Heart right ventricle (tissue), 16 donors: ENCODE data around the gene CREBBP. TPM values are rescaled to one million over a fixed set of nuclear protein-coding genes. Genes with fewer than 3 reads are reported as not detected.

Experiments used
- ATAC-seq, 8 donors: fragments of 200-7000 bp; cut with Tn5 transposase; one replicate each; pipeline ENCODE4 v1.9.1; 2020; ENCODE audit warnings: mild to moderate bottlenecking in 8 of 8, moderate library complexity in 8 of 8, moderate number of reproducible peaks in 1 of 8
- DNase-seq, 2 donors: peaks; one replicate each; pipeline ENCODE4 v3.0.0-alpha.2; 2020
- H3K27ac ChIP-seq, 10 donors: fragments of 200-600 bp; sonication (generic) in 2 of 10; one replicate each; pipeline versions ENCODE4 v1.5.0 to v1.8.0; 2020 to 2022; ENCODE audit warnings: mild to moderate bottlenecking in 3 of 10
- H3K27me3 ChIP-seq, 7 donors: fragments of 200-600 bp; one replicate each; pipeline ENCODE4 v1.8.0; 2021 to 2022; ENCODE audit warnings: mild to moderate bottlenecking in 2 of 7
- H3K36me3 ChIP-seq, 9 donors: fragments of 200-600 bp; sonication (generic) in 1 of 9; one replicate each; pipeline versions ENCODE4 v1.5.0 to v1.8.0; 2020 to 2022; ENCODE audit warnings: mild to moderate bottlenecking in 2 of 9
- H3K4me1 ChIP-seq, 9 donors: fragments of 200-600 bp; sonication (generic) in 1 of 9; one replicate each; pipeline versions ENCODE4 v1.5.0 to v1.8.0; 2020 to 2022; ENCODE audit warnings: mild to moderate bottlenecking in 4 of 9
- H3K4me3 ChIP-seq, 10 donors: fragments of 200-600 bp; sonication (generic) in 2 of 10; one replicate each; pipeline versions ENCODE4 v1.5.0 to v1.8.0; 2020 to 2022; ENCODE audit warnings: mild to moderate bottlenecking in 7 of 10, moderate library complexity in 2 of 10
- H3K9me3 ChIP-seq, 11 donors: fragments of 200-600 bp in 10 of 11; sonication (generic) in 2 of 11; one replicate each; pipeline versions ENCODE4 v1.5.0 to v1.8.0; 2013 to 2022; ENCODE audit warnings: mild to moderate bottlenecking in 2 of 11, control low read depth in 1 of 11, moderate library complexity in 1 of 11
- CTCF ChIP-seq, 9 donors: fragments of 200-600 bp; sonication (generic) in 2 of 9; IDR thresholded peaks; one replicate each; pipeline versions ENCODE4 v1.5.0 to v1.8.0; 2021 to 2022; ENCODE audit warnings: antibody characterized with exemption in 9 of 9, mild to moderate bottlenecking in 5 of 9, moderate library complexity in 1 of 9
- WGBS, 2 donors: extraction: QIAGEN DNeasy Blood & Tissue Kit; methylation state at CpG; one replicate each; pipeline ENCODE4 v1.1.7; 2013; ENCODE audit warnings: inconsistent platforms in 1 of 2; 5-methylcytosine and 5-hydroxymethylcytosine counted together
- intact Hi-C, 10 donors: fragments of 100-400 bp; cut with DNase I; formaldehyde crosslinking; loops; one replicate each; pipeline versions ENCODE4 v1.11.1 to v1.14.2; 2022
- polyA plus RNA-seq, 2 donors: library from polyadenylated mRNA; stranded (reverse); fragments of 200-250 nt; gene quantifications; one replicate each; pipeline ENCODE4 v1.2.3, GENCODE V29; 2013
- total RNA-seq, 10 donors: library from RNA; stranded (reverse); fragmentation: NEBNext Ultra II Directional in 3 of 10; extraction: Animal tissue kit (Norgen Biotek cat#: 25700) in 3 of 10; gene quantifications; one replicate each; pipeline versions ENCODE4 v1.2.1 to v1.2.4, GENCODE V29; 2021 to 2023
- donor health status: Arrhythmogenic right ventricular cardiomyopathy.
- donor health status: ischemic (EF 13 %, LVEDD 7.1; RV severe dilation, severe dysfunction).
- donor health status: healthy with polysubstance abuse.
- donor health status: DM: no; HTN: yes; CAD: no.
- donor health status: DM: no; HTN: no; CAD: no.
- donor health status: ischemic (EF 25% LVEDD 6.9; RV normal size, moderate dysfunction).
- donor health status: ischemic (EF 25% LVEDD 5.7; RV mildly dilated, moderate dysfunction).
- donor health status: healthy.
- donor health status: DM: yes; HTN: yes; CAD: no.
- donor health status: Ischemic cardiomyopathy.
- donor health status: ischemic (EF 35%, LVEDD 5.7; RV mildly dilated, moderate dysfunction).
- donor health status: nonischemic (EF 11% LVEDD 7.7; RV severe dilation, severe dysfunction).
- donor health status: DM: yes; HTN: yes; CAD: no.
- donor health status: PGD.
- donor health status: ischemic (EF 29% LVEDD 5.4; RV normal size, mild dysfunction).
- donor health status: nonischemic (EF 23%, LVEDD 6.1; RV moderate dilation, normal function).

The CREBBP gene
- total and polyA plus RNA-seq, 12 donors, result 6.3 to 51.5 (median 41.0) TPM

DNA sequence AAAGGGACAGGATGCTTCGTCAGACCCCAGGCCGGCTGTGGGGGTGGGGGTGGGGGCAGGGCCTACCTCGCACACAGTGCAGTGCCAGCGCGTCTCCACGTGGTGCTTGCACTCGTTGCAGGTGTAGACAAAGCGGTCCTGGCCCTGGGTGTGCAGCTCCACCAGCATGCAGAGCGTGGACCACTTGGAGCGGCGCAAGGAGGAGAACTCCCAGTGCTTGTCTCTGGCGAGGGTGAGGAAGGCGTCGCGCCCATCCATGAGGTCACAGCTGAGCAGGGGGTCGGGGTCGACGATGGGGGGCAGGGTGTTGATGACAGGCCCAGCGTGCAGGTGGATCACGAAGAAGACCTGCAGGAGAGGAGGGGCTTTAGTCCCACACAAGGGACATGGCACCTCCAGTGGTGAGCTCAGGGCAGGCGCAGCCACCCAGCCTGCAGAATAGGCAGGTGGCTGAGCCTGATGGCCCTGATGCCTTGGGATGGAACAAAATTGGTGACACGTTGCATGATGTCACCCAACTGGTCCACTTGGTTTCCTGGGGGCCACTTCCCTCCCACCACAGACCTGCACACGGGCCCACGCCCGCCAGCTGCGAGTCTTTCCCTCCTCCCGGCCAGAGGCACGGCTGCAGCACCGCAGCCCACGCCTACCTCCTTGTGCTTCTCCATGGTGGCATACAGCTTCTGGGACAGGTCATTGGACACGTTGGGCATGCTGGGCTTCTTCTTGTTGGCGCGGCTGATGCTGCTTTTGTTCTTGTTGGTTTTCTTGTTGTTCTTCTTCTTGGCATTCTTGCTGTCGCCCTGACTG, 149.2 kb downstream of the CREBBP start:
- H3K9me3 ChIP-seq, result no peaks in the 10 kb centered on the region
- no peak for TF ChIP-seq CTCF (IDR thresholded peaks at IDR 0.05)
- intact Hi-C loops, result no loop called here
- H3K27me3 ChIP-seq, result no peaks in the 10 kb centered on the region
- H3K4me1 ChIP-seq, result no peaks in the 10 kb centered on the region
- 90 to 92% methylated on average over 34 of the region's 34 CpGs for WGBS, 2 donors
- DNase-seq (no peak), ATAC-seq (no peak)
- peaks cover 13 to 100% (median 81%) of the 10 kb centered on the region in 9 donors for H3K36me3 ChIP-seq
- no peak overlapping the region for H3K4me3 ChIP-seq
- H3K27ac ChIP-seq, result no peak overlapping the region

DNA sequence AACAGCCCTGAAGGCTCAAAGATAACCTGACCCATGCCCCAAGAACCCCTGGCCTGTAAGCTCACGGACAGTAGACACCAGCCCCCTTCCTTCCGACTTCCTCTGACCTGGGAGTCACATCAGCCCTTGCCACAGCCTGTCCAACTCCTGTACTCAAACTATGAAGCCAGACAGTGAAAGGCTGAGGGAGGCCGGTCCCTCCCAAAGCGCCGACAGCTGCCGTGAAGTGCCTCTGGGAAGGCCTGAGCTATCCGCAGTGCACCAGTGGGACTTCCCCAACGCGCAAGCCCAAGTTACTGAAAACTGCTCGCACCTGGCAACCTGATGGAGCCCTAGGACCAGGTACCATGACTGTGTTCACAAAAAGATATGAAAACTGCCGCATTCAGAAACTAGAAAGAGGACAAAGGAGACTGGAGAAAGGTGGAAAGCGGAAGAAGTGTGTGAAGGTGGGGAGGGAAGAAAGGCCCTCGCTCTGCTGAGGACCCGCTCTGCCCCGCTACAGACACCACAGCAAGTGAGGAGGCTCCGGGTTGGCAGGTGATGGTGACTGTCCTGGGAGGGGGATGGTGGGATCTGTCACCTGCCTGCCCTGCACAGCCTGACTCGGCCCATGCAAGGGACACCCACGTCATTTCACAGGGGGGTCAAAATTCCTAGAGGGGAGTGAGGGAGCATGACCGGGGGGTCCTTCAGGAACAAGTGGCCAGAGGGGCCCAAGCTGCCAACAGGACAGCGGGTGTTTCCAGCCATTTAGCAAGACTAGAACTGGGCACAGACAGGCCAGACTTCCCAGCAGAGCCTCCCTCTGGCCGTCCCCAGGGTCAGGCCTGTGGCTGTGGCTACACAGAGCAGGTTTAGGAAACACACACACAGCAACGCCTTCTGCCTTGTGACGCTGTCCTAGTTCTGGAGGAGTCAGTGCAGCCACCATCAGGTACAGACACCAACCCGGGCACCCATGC, 150.1 kb downstream of the CREBBP start:
- no peak for DNase-seq
- Histone ChIP-seq H3K9me3 (no peaks in the 10 kb centered on the region), H3K4me3 (no peak overlapping the region), H3K27ac (no peak overlapping the region), H3K36me3 (peaks cover 13 to 99% (median 72%) of the 10 kb centered on the region in 9 donors), H3K4me1 (no peaks in the 10 kb centered on the region), H3K27me3 (no peaks in the 10 kb centered on the region)
- WGBS, 2 donors, result 81 to 89% methylated on average over 24 of the region's 24 CpGs
- no peak for TF ChIP-seq CTCF (IDR thresholded peaks at IDR 0.05)
- peak in 1 of 8 donors; percentile 12 for ATAC-seq
- intact Hi-C loops, result no loop called here

- H3K36me3 ChIP-seq, result peaks cover 5 to 89% (median 65%) of the 10 kb centered on the region in 9 donors
- WGBS, 2 donors, result 92 to 93% methylated on average over 49 of the region's 49 CpGs
- H3K4me1 ChIP-seq, result no peaks in the 10 kb centered on the region
- no peaks in the 10 kb centered on the region for H3K27me3 ChIP-seq
- ATAC-seq (peak in 5 of 8 donors; percentile 10 to 39 (median 18)), DNase-seq (no peak)
- intact Hi-C loops, result no loop called here
- no peak overlapping the region for H3K27ac ChIP-seq
- TF ChIP-seq CTCF (IDR thresholded peaks at IDR 0.05), result no peak
- no peaks in the 10 kb centered on the region for H3K9me3 ChIP-seq
- H3K4me3 ChIP-seq, result no peak overlapping the region
Measured at GRCh38 chr16:3729161-3730112, 151.1 kb downstream of the CREBBP start.
